SH-SY5Y (cell line): ENCODE data around the gene LHFPL3.

Source experiments
- GATA2 ChIP-seq: IDR thresholded peaks from 2 replicates; pipeline ENCODE4 v1.6.1; 2011; ENCODE audit warnings: mild to moderate bottlenecking, low read depth, low read length
- GATA3 ChIP-seq: IDR thresholded peaks from 2 replicates; pipeline ENCODE4 v1.6.1; 2011; ENCODE audit warnings: low read depth, mild to moderate bottlenecking, low read length, moderate library complexity

- TF ChIP-seq GATA3: no peak
- TF ChIP-seq GATA2: no peak
These were observed 466.7 kb downstream of the LHFPL3 start for GRCh38 chr7:104795086-104795485.
